HepG2 (cell line): Measurements from ENCODE around the gene PTGIS. TPM values are rescaled to one million over a fixed set of nuclear protein-coding genes. Genes with fewer than 3 reads are reported as not detected.

ENCODE experiments used
- CSRNP2 ChIP-seq: sonication (generic); formaldehyde crosslinking; conservative IDR thresholded peaks from 2 replicates; pipeline ENCODE4 v1.8.0; 2022; ENCODE audit warnings: low read depth, missing genetic modification reagents
- GLMP ChIP-seq: sonication (generic); formaldehyde crosslinking; IDR thresholded peaks from 2 replicates; pipeline ENCODE4 v1.9.0; 2021; ENCODE audit warnings: missing genetic modification reagents, mild to moderate bottlenecking, borderline replicate concordance
- HNRNPUL1 ChIP-seq: fragments of 200-400 bp; formaldehyde crosslinking; IDR thresholded peaks from 2 replicates; pipeline ENCODE4 v1.6.1; 2017; ENCODE audit warnings: low read depth, mild to moderate bottlenecking, low read length, moderate library complexity
- MED1 ChIP-seq: sonication (generic); formaldehyde crosslinking; IDR thresholded peaks from 2 replicates; pipeline ENCODE4 v1.4.0; 2020; ENCODE audit warnings: missing genetic modification reagents
- NPAS2 ChIP-seq: sonication (generic); formaldehyde crosslinking; IDR thresholded peaks from 2 replicates; pipeline ENCODE4 v1.8.0; 2022; ENCODE audit warnings: mild to moderate bottlenecking, missing genetic modification reagents, borderline replicate concordance
- ZFP36L1 ChIP-seq: sonication (generic); formaldehyde crosslinking; IDR thresholded peaks from 2 replicates; pipeline ENCODE4 v1.8.0; 2022; ENCODE audit warnings: mild to moderate bottlenecking, missing genetic modification reagents, moderate library complexity
- ZNF256 ChIP-seq: sonication (generic); formaldehyde crosslinking; conservative IDR thresholded peaks from 2 replicates; pipeline ENCODE4 v1.4.0; 2020; ENCODE audit warnings: missing genetic modification reagents
- ZNF441 ChIP-seq: sonication (generic); formaldehyde crosslinking; IDR thresholded peaks from 2 replicates; pipeline ENCODE4 v1.7.0; 2021; ENCODE audit warnings: missing genetic modification reagents, borderline replicate concordance
- ZNF512B ChIP-seq: sonication (generic); formaldehyde crosslinking; IDR thresholded peaks from 2 replicates; pipeline ENCODE4 v1.5.1; 2020; ENCODE audit warnings: missing genetic modification reagents, mild to moderate bottlenecking, borderline replicate concordance
- ZNF558 ChIP-seq: sonication (generic); formaldehyde crosslinking; IDR thresholded peaks from 2 replicates; pipeline ENCODE4 v1.9.0; 2022; ENCODE audit warnings: mild to moderate bottlenecking, missing genetic modification reagents, borderline replicate concordance
- ZNF576 ChIP-seq: sonication (generic); formaldehyde crosslinking; IDR thresholded peaks from 2 replicates; pipeline ENCODE4 v1.4.0; 2020; ENCODE audit warnings: mild to moderate bottlenecking, missing genetic modification reagents
- ZNF577 ChIP-seq: sonication (generic); formaldehyde crosslinking; IDR thresholded peaks from 2 replicates; pipeline ENCODE4 v1.4.0; 2020; ENCODE audit warnings: mild to moderate bottlenecking, low read depth, missing genetic modification reagents, borderline replicate concordance
- ZNF609 ChIP-seq: sonication (generic); formaldehyde crosslinking; IDR thresholded peaks from 2 replicates; pipeline ENCODE4 v1.4.0; 2020; ENCODE audit warnings: mild to moderate bottlenecking, missing genetic modification reagents, borderline replicate concordance
- polyA plus RNA-seq, 8 experiments: library from polyadenylated mRNA; depleted of rRNA in 3 of 8; stranded (reverse) in 7 of 8; unstranded in 1 of 8; fragments of >200 nt; fragmentation: Illumina TruSeq in 4 of 8; extraction: Trizol in 4 of 8; gene quantifications; 2 replicates each; pipeline versions ENCODE4 v1.2.1 to v1.2.3, GENCODE V29; 2011 to 2016; ENCODE audit warnings: low read depth in 4 of 8, missing spikeins in 1 of 8, mixed read lengths in 1 of 8; ENCODE audit not compliant: insufficient read depth in 1 of 8
- total RNA-seq, 5 experiments: library from RNA; depleted of rRNA; stranded (reverse); fragments of >200 nt; fragmentation: Illumina TruSeq; extraction: Trizol; gene quantifications; 2 replicates each; pipeline ENCODE4 v1.2.3, GENCODE V29; 2016; ENCODE audit warnings: low read depth in 1 of 5

The PTGIS gene
- total and polyA plus RNA-seq, 2 of the 13 experiments (the other 11 are each of a cell fraction or from before 2014, with no cell fraction given): not detected

- TF ChIP-seq GLMP (CRISPR knock-in tag) (peak; percentile 88; the same call in 1 of the 2 replicates), CSRNP2 (CRISPR knock-in tag) (no peak), ZNF441 (0 out of 2 replicates have a peak, but pooled peaks have one; percentile 21), NPAS2 (CRISPR knock-in tag) (no peak), ZFP36L1 (CRISPR knock-in tag) (peak; percentile 53; the same call in 1 of the 2 replicates), ZNF512B (no peak; the same call in 1 of the 2 replicates), MED1 (CRISPR knock-in tag) (peak; percentile 69), ZNF558 (CRISPR knock-in tag) (peak; percentile 96), ZNF577 (CRISPR knock-in tag) (0 out of 2 replicates have a peak, but pooled peaks have one; percentile 62), ZNF576 (peak; percentile 81; the same call in 1 of the 2 replicates), ZNF609 (CRISPR knock-in tag) (peak; percentile 87), HNRNPUL1 (no peak), ZNF256 (peak; percentile 57; the same call in 1 of the 2 replicates)
These were observed 43.0 kb upstream of the PTGIS start (continued) for GRCh38 chr20:49610691-49611538.
